ENCODE data around the gene TNFRSF8. TPM values are rescaled to one million over a fixed set of nuclear protein-coding genes. Genes with fewer than 3 reads are reported as not detected.
A peak's percentile ranks its signal among the peaks of the same experiment; 100 is the strongest.
"Not testable (repeated sequence)": the region's sequence is repeated elsewhere in the genome, so short reads cannot be mapped to it uniquely, and the experiment has no call there.

TNFRSF8 gene
- total RNA-seq, 6 experiments from 2014 or later, result 0.07 TPM; not detected in 5

DNA sequence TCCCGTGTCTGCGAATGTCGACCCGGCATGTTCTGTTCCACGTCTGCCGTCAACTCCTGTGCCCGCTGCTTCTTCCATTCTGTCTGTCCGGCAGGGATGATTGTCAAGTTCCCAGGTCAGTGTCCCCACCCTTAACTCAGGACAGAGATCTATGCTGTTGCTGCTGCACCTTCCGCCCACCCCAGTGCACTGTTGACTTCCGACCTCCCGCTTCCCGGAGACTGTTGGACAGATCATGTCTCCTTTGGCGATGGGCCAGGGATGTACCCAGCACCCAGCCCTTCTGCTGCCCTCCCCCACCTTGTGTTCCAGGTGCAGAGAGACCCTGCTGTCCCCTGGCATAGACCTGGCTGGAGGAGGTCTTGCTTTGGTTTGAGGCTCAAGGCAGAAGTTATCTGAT, 41.3 kb downstream of the TNFRSF8 start:
- TF ChIP-seq, protein P1, sequence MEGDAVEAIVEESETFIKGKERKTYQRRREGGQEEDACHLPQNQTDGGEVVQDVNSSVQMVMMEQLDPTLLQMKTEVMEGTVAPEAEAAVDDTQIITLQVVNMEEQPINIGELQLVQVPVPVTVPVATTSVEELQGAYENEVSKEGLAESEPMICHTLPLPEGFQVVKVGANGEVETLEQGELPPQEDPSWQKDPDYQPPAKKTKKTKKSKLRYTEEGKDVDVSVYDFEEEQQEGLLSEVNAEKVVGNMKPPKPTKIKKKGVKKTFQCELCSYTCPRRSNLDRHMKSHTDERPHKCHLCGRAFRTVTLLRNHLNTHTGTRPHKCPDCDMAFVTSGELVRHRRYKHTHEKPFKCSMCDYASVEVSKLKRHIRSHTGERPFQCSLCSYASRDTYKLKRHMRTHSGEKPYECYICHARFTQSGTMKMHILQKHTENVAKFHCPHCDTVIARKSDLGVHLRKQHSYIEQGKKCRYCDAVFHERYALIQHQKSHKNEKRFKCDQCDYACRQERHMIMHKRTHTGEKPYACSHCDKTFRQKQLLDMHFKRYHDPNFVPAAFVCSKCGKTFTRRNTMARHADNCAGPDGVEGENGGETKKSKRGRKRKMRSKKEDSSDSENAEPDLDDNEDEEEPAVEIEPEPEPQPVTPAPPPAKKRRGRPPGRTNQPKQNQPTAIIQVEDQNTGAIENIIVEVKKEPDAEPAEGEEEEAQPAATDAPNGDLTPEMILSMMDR (IDR thresholded peaks at IDR 0.05), result no peak
- H3K9me3 Mint-ChIP-seq, result no peaks in the 10 kb centered on the region
- H3K4me1 Mint-ChIP-seq (ENCODE audit: low read depth), result no peaks in the 10 kb centered on the region
- H3K4me3 Mint-ChIP-seq, result no peak overlapping the region
- no peaks in the 10 kb centered on the region for H3K36me3 Mint-ChIP-seq (ENCODE audit: low read depth)
- no peak for DNase-seq
- H3K27me3 Mint-ChIP-seq (ENCODE audit: insufficient read depth), result peaks cover 53% of the 10 kb centered on the region
- no peak overlapping the region for H3K27ac Mint-ChIP-seq

DNA sequence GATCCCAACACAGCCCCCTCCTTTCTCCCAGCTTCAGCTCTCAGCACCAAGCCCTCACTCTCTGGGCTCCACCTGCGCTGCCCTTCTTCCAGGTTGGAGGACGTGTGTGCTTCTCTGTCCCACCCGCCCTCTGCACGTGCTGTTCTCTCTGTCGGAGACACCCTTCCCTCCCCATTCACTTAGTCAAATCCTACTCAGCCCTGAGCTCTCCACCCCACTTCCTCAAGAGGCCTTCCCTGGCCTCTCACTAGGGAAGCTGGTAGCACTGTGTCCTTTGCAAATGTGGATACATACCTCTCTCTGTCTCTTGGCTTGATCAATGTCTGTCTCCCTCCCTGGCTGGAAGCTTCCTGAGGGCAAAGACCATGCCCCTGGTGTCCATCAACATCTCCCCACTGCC, 43.0 kb downstream of the TNFRSF8 start:
- no peak overlapping the region for H3K4me3 Mint-ChIP-seq
- TF ChIP-seq, protein P1 (IDR thresholded peaks at IDR 0.05), result no peak
- peaks cover 52% of the 10 kb centered on the region for H3K27me3 Mint-ChIP-seq (ENCODE audit: insufficient read depth)
- no peaks in the 10 kb centered on the region for H3K9me3 Mint-ChIP-seq
- H3K4me1 Mint-ChIP-seq (ENCODE audit: low read depth), result no peaks in the 10 kb centered on the region
- H3K27ac Mint-ChIP-seq, result no peak overlapping the region
- H3K36me3 Mint-ChIP-seq (ENCODE audit: low read depth), result no peaks in the 10 kb centered on the region
- DNase-seq, result no peak

DNA sequence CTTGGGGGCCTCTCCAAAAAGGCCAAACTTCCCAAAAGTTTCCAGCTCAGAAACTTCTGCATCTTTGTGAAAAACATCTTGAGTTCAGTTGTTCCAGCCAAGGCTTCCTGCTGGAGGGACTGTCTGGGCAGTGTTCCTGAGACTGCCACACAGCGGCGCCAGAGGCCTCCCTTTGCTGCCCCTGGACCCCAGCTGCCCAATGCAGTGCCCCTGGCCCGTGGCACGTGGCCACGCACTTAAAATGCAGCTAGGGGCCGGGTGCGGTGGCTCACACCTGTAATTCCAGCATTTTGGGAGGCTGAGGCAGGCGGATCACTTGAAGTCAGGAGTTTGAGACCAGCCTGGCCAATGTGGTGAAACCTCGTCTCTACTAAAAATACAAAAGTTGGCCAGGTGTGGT, 43.8 kb downstream of the TNFRSF8 start:
- H3K9me3 Mint-ChIP-seq; H3K4me3 Mint-ChIP-seq; H3K4me1 Mint-ChIP-seq (ENCODE audit: low read depth); H3K27ac Mint-ChIP-seq; H3K36me3 Mint-ChIP-seq (ENCODE audit: low read depth); DNase-seq: not testable (repeated sequence)
- TF ChIP-seq, protein P1 (IDR thresholded peaks at IDR 0.05), result peak; percentile 65
- H3K27me3 Mint-ChIP-seq (ENCODE audit: insufficient read depth), result peaks cover 48% of the 10 kb centered on the region

DNA sequence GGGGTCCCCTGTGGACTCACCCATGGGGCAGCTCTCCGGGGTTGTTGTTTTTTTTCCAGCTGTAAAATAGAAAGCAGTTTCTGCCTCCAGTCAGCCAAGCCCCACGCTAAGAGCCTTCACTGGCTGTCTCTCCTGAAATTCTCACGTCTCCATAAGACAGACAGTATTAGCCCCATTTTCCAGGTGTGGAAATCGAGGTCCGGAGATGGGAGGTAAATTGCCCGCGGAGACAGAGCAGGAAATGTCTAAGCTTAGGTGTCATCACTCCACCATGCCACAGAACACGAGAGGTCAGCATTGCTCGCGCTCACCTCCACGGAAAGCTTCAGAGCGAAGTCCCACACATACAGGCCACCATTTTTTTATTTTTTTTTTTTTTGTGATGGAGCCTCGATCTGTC, 44.6 kb downstream of the TNFRSF8 start:
- Mint-ChIP-seq H3K4me1 (ENCODE audit: low read depth) (peaks cover 3% of the 10 kb centered on the region), H3K36me3 (ENCODE audit: low read depth) (no peaks in the 10 kb centered on the region), H3K27ac (no peak overlapping the region), H3K27me3 (ENCODE audit: insufficient read depth) (peaks cover 46% of the 10 kb centered on the region), H3K9me3 (no peaks in the 10 kb centered on the region), H3K4me3 (no peak overlapping the region)
- DNase-seq, result no peak
- TF ChIP-seq, protein P1 (IDR thresholded peaks at IDR 0.05), result no peak

DNA sequence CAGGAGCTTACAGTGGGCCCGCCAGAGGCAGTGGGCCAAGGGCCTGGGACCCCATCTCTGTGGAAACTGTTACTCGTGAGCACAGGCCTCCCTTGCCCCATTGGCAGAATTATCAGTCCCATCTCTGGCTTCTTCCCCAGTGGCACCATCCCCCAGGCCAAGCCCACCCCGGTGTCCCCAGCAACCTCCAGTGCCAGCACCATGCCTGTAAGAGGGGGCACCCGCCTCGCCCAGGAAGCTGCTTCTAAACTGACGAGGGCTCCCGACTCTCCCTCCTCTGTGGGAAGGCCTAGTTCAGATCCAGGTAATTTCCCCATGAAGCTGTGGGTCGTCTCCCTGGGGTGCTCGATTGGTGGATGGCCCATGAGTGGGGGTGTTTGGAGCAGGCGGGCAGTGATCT, 46.8 kb downstream of the TNFRSF8 start:
- Mint-ChIP-seq H3K27me3 (ENCODE audit: insufficient read depth) (peaks cover 41% of the 10 kb centered on the region), H3K9me3 (no peaks in the 10 kb centered on the region), H3K27ac (no peak overlapping the region), H3K4me1 (ENCODE audit: low read depth) (peaks cover 17% of the 10 kb centered on the region), H3K36me3 (ENCODE audit: low read depth) (no peaks in the 10 kb centered on the region), H3K4me3 (no peak overlapping the region)
- DNase-seq, result no peak
- TF ChIP-seq, protein P1 (IDR thresholded peaks at IDR 0.05), result no peak

DNA sequence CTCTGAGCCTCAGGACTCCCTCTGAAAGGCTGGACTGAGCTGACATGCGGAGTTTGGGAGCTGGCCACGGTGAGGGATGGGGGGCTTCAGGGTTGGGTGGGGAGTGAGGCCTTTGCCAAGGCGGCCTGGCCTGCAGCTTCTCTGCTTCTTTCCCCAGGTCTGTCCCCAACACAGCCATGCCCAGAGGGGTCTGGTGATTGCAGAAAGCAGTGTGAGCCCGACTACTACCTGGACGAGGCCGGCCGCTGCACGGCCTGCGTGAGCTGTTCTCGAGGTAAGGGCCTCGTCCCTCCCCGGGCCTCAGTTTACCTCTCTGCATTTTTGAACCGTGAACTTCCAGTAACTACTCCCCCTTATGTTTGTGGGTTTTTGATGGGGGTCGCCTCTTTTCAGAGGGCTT, 48.6 kb downstream of the TNFRSF8 start:
- no peak overlapping the region for H3K4me3 Mint-ChIP-seq
- H3K27me3 Mint-ChIP-seq (ENCODE audit: insufficient read depth), result peaks cover 39% of the 10 kb centered on the region

More for the DNA sequence above, 48.6 kb downstream of the TNFRSF8 start:
- TF ChIP-seq, protein P1 (IDR thresholded peaks at IDR 0.05), result no peak
- Mint-ChIP-seq H3K27ac (no peak overlapping the region), H3K4me1 (ENCODE audit: low read depth) (peaks cover 17% of the 10 kb centered on the region), H3K9me3 (no peaks in the 10 kb centered on the region), H3K36me3 (ENCODE audit: low read depth) (no peaks in the 10 kb centered on the region)
- DNase-seq, result no peak

Data from HFFc6 (cell line).